Upper lobe of right lung (tissue), 1 donor: ENCODE results near the gene LARGE1. TPM values are rescaled to one million over a fixed set of nuclear protein-coding genes. Genes with fewer than 3 reads are reported as not detected.
A peak's percentile ranks its signal among the peaks of the same experiment; 100 is the strongest.
"Not testable (repeated sequence)": the region's sequence is repeated elsewhere in the genome, so short reads cannot be mapped to it uniquely, and the experiment has no call there.

Source experiments
- ATAC-seq: fragments of 200-7000 bp; cut with Tn5 transposase; one replicate; pipeline ENCODE4 v1.9.1; 2020; ENCODE audit warnings: mild to moderate bottlenecking, moderate library complexity
- DNase-seq: peaks from one replicate; pipeline ENCODE4 v3.0.0-alpha.2; 2020
- H3K27ac ChIP-seq: fragments of 200-600 bp; one replicate; pipeline ENCODE4 v1.8.0; 2022
- H3K27me3 ChIP-seq: fragments of 200-600 bp; one replicate; pipeline ENCODE4 v1.8.0; 2022; ENCODE audit warnings: mild to moderate bottlenecking
- H3K36me3 ChIP-seq: fragments of 200-600 bp; one replicate; pipeline ENCODE4 v1.8.0; 2022
- H3K4me1 ChIP-seq: fragments of 200-600 bp; one replicate; pipeline ENCODE4 v1.8.0; 2022
- H3K4me3 ChIP-seq: fragments of 200-600 bp; one replicate; pipeline ENCODE4 v1.8.0; 2022; ENCODE audit warnings: mild to moderate bottlenecking
- H3K9me3 ChIP-seq: fragments of 200-600 bp; one replicate; pipeline ENCODE4 v1.8.0; 2022
- CTCF ChIP-seq: fragments of 200-600 bp; IDR thresholded peaks from one replicate; pipeline ENCODE4 v1.8.0; 2022; ENCODE audit warnings: antibody characterized with exemption
- intact Hi-C: fragments of 100-400 bp; cut with DNase I; formaldehyde crosslinking; loops from one replicate; pipeline ENCODE4 v1.11.0; 2022
- total RNA-seq: library from RNA; stranded (reverse); fragmentation: NEBNext Ultra II Directional; extraction: Animal tissue kit (Norgen Biotek cat#: 25700); gene quantifications from one replicate; pipeline ENCODE4 v1.2.1, GENCODE V29; 2021
- donor health status: DM: no; HTN: yes; CAD: no; lungs with severe emphysema.

Gene LARGE1
- total RNA-seq, 1 donor from 2014 or later, result 33.5 TPM

- ATAC-seq (no peak), DNase-seq (no peak)
- no peak overlapping the region for H3K4me3 ChIP-seq
- H3K36me3 ChIP-seq, result no peaks in the 10 kb centered on the region
- intact Hi-C loops, result no loop called here
- no peak for TF ChIP-seq CTCF
- H3K4me1 ChIP-seq, result no peaks in the 10 kb centered on the region
- no peaks in the 10 kb centered on the region for H3K27me3 ChIP-seq
- no peaks in the 10 kb centered on the region for H3K9me3 ChIP-seq
- H3K27ac ChIP-seq, result no peak overlapping the region
These were observed 453.2 kb downstream of the LARGE1 start for GRCh38 chr22:33467080-33467479.

- intact Hi-C loops, result no loop called here
- Histone ChIP-seq H3K4me3 (no peak overlapping the region), H3K9me3 (no peaks in the 10 kb centered on the region), H3K4me1 (no peaks in the 10 kb centered on the region), H3K36me3 (no peaks in the 10 kb centered on the region), H3K27me3 (no peaks in the 10 kb centered on the region), H3K27ac (no peak overlapping the region)
- DNase-seq (no peak), ATAC-seq (peak; percentile 25)
- TF ChIP-seq CTCF, result no peak
These were observed 454.7 kb downstream of the LARGE1 start for GRCh38 chr22:33465554-33465953.

GRCh38 chr22:33464698-33465097, 455.6 kb downstream of the LARGE1 start:
- ATAC-seq (no peak), DNase-seq (no peak)
- intact Hi-C loops, result no loop called here
- Histone ChIP-seq H3K9me3 (no peaks in the 10 kb centered on the region), H3K27ac (no peak overlapping the region), H3K4me3 (no peak overlapping the region), H3K36me3 (no peaks in the 10 kb centered on the region), H3K4me1 (no peaks in the 10 kb centered on the region), H3K27me3 (no peaks in the 10 kb centered on the region)
- no peak for TF ChIP-seq CTCF

- Histone ChIP-seq H3K27ac (no peak overlapping the region), H3K4me3 (no peak overlapping the region), H3K27me3 (no peaks in the 10 kb centered on the region), H3K4me1 (no peaks in the 10 kb centered on the region), H3K36me3 (no peaks in the 10 kb centered on the region), H3K9me3 (no peaks in the 10 kb centered on the region)
- TF ChIP-seq CTCF, result no peak
- no peak for DNase-seq
- intact Hi-C loops, result no loop called here
- ATAC-seq, result no peak
These were observed 458.4 kb downstream of the LARGE1 start for GRCh38 chr22:33461698-33462434.

- H3K9me3 ChIP-seq, H3K36me3 ChIP-seq, intact Hi-C loops, H3K4me3 ChIP-seq, H3K27ac ChIP-seq, ATAC-seq, H3K4me1 ChIP-seq, DNase-seq, H3K27me3 ChIP-seq: not testable (repeated sequence)
These were observed 459.0 kb downstream of the LARGE1 start for GRCh38 chr22:33461245-33461644.

- intact Hi-C loops, result no loop called here
- TF ChIP-seq CTCF, result no peak
These were observed 461.1 kb downstream of the LARGE1 start for GRCh38 chr22:33459137-33459536.

More at GRCh38 chr22:33459137-33459536, 461.1 kb downstream of the LARGE1 start:
- no peak for DNase-seq
- Histone ChIP-seq H3K9me3 (no peaks in the 10 kb centered on the region), H3K4me3 (no peak overlapping the region), H3K27me3 (no peaks in the 10 kb centered on the region), H3K36me3 (no peaks in the 10 kb centered on the region), H3K27ac (no peak overlapping the region), H3K4me1 (no peaks in the 10 kb centered on the region)
- no peak for ATAC-seq
